NCI-H69 (cell line): ENCODE results near the gene MROH7.

Experiments used
- DNase-seq: peaks from one replicate; lab custom pipeline; 2025; lab: John Stamatoyannopoulos, UW

Gene MROH7

DNA sequence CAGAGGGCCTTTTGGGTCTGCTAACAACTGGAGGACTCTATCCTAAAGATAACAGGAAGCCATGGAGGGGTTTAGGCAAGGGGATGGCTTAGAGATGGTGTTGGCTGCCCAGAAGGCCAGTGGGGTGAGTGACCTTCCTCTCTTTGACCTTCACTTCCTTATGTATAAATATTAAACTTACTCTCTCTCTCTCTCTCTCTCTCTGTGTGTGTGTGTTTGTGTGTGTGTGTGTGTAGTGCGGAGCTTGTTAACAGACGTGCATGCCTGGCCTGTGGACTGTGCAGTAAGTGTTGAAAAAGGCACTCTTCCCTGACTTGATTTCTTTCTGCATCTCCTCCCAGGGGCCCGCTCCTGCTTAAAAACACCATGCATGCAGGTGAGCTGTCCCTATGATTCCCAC, 10.0 kb downstream of the MROH7 start:
- DNase-seq, result no peak

DNA sequence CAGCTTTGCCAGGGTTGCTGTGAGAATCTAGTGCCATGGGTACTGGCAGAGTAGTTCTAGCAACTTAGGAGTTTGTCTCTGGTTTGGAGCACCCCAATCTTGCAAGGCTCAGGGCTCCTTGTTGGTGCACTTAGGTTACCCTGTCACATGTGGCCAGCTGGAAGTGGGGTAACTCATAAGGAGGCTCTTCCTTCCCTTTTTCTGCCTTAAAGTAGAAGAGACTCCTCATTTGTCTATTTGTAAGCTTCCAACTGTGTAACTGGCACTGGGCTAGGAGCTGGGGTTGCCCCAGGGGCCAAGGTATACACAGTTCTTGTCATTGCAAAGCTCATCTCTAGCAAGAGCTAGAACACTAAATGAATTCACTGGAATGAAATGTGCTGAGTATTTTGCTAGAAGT, 10.6 kb downstream of the MROH7 start:
- DNase-seq, result no peak

DNA sequence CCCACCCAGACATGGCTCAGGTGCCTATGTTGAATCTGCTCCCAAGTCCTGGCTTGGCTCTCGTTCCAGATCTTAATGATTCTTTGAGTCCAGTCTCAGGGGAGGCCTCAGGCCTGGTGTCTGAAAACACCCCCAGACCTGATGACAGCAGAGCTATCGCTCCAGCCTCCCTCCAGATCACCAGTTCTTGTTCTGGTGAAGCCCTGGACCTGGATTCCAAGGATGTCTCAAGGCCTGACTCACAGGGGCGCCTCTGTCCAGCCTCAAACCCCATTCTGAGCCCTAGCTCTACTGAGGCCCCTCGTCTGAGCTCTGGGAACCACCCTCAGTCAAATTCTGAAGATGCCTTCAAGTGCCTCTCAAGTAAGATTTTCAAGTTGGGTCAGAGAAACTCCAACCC, 11.4 kb downstream of the MROH7 start:
- DNase-seq, result no peak

DNA sequence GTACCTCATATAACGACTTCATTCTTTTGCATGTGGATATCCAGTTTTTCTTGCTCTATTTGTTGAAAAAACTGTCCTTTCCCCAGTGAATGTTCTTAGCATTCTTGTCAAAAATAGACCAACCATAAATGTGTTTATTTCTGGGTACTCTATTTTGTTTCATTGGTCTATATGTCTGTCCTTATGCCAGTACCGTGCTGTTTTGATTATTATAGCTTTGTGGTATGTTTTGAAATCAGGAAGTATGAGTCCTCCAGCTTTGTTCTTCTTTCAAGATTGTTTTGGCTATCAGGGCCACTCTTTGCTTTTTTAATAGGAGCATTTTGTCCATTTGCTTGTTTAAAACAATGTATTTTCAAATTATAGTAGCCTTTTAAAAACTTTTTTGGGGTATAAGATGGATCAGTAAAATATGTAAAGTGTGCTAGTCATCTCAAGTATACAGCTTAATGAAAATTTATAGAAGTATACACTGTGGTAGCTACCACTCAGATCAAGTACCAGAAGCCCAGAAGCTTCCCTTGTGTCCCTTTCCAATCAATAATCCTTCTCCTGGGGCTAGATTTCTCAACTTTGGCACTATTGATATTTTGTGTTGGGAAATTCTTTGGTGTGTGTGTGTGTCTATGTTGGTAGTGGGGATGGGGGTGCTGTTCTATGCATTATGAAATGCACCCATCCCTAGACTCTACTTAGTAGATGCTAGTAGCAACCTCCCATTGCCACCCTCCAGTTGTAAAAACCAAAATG, 16.8 kb downstream of the MROH7 start:
- no peak for DNase-seq

DNA sequence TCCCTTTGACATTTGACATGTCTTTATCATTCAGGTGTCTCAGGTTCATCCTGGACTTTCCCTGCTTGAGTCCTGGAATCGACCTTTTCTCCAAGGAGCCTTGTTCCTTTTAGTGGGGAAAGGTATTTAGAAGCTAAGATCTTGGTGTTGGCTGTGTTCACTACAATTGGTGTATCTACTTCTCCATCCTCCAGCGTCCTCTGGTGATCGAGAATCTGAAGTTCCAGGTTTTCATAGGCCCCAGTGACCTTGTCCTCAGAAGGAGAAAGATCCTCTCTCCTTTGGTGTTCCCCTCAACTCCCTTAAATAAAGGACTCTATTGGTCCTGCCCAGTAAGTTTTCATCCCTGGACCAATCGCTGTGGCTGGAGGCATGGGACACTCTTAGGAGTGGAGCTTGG, 22.1 kb downstream of the MROH7 start:
- DNase-seq, result no peak

DNA sequence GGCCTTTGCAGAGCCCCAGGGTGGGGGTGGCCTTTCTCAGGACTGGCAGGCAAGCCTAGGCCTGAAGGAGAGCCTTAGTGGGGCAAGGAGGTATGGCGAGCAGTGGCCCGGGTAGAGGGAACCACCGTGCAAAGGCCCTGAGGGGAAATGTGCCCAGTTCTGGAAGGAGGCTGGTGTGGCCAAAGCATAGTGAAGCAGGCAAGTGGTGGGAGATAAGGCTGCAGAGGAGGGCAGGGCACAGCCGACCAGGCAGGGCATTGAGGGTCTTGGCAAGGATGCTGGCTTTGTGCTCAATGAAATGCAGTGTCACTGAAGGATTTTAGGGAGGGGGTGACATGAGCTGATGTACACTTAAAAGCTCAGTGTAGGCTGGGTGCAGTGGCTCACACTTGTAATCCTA, 22.8 kb downstream of the MROH7 start:
- DNase-seq, result no peak

DNA sequence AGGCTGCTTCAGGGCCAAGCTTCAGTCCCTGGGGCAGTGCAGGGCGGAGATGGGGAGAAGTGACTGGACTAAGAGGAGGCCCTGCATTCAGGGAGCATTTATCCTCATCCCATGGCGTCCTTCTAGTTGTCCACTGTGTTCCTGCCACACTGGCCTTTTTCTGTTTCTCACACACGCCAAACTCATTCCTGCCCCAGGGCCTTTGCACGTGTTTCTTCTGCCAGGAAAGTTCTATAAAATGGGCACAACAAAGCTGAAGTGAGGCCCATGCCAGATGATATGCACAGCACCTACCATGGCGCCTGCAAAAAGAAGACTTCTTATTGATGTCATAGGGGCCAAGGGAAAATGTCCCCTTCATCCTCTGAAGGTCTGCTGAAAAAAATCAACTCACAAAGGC, 24.3 kb downstream of the MROH7 start:
- no peak for DNase-seq

DNA sequence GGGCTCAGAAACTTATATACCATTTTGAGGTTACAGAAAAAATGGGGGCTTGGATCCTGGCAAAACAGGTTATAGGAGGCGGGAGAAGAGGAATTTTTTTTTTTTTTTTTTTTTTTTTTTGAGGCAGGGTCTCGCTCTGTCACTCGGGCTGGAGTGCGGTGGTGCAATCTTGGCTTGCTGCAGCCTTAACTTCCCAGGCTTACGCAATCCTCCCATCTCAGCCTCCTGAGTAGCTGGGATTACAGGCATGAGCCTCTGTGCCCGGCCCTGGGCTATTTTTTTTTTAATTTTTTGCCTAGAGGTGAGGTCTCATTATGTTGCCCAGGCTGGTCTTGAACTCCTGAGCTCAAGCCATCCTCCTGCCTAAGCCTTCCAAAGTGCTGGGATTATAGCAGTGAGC, 24.7 kb downstream of the MROH7 start:
- DNase-seq, result no peak

DNA sequence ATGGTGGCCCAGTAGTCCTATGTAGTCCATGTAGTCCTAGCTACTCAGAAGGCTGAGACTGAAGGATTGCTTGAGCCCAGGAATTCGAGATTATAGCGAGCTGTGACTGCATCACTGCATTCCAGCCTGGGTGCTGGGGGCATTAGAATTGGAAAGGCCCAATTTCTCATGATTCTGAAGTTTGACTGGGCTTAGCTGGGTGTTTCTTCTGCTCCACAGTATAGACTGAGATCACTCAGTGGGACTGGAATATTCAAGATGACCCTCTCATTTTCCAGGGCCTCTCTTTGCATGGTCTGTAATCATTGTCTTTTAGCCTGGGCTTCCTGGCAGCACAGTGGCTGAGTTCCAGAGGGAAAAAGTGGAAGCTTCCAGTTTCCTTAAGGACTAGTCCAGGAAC, 26.2 kb downstream of the MROH7 start:
- DNase-seq, result no peak

DNA sequence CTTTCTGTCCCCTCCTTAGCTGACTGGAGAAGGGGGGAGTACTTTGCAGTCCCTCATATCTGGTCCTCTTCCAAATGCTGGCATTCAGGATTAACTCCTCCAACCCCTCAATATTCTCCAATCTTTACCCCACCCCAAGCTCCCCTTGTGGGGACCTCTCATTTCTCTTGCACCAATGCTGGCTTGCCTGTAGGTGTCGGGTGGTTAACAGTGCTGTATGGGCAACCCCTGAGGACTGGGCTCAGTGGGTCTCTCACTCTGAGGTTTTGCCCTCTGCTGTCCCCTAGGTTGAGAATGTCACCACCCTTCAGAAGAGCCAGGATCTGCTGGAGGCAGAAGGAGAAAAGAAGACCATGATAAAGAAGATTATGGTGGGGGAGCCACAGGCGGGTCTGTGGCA, 27.0 kb downstream of the MROH7 start:
- no peak for DNase-seq

DNA sequence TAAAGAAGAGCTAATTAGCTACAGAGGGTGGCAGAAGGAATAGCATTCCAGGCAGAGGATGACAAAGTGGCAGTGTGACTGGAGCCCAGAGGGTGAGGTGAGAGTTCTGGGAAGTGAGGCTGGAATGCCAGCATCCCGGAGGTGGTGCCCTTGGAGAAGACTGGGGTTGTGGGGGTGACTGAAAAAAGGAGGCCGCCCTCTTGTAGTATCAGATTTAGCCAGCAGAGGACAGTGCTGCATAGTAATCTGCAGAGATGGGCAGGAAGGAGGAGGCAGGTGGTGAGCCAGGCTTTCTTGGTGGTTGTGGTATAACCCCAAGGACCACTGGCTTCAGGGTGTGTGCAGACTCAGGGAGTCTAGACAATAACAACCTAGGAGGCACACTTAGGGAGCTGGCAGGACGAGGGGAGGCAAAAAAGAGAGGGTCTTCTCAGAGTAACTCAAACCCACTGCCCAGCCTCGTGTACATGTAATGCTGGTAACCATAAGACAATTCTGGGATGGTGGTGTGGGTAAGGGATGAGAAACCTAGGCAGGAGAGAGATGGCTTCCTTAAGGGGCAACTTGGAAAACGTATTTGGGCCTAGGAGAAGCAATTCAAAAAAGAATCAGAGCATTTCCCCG, 30.5 kb downstream of the MROH7 start:
- peak; percentile 62 for DNase-seq

DNA sequence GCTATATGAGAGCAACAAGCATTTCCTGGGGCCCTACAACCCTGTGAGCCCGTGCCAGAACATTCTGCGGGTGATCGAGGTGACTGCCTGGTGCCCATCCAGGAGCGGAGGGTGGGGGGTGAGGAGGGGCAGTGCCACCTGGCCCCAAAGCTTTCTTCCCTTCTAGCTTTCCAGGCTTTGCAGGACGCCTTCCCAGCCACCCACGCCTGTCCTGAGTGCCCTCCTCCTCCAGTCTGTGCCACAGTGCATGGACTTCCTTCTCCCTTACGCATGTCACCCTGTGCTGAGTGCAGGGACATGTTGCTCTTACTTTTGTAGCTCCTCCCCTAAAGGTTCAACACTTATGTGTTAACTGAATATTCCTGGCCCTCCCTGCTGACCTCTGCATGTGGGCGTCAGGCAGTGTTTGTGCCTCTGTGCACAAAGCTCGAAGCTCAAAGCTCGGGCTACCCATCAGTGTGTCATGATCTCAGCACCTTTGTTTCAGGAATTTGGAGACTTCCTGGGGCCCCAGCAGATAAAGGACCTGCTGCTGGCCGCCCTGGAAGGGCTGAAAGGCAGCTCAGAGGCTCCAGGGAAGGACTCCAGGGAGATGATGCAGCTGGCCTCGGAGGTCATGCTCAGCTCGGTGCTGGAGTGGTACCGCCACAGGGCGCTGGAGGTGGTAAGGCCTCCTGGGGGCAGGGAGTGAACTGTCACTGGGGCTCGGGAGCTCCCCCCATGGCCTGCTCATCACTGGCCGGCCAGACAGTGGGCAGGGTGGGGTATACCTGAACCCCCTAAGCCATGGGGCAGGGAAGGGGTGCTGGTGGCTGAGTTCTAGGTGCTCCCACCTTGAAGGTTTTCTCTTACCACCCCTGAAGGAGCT, 37.4 kb downstream of the MROH7 start:
- no peak for DNase-seq

DNA sequence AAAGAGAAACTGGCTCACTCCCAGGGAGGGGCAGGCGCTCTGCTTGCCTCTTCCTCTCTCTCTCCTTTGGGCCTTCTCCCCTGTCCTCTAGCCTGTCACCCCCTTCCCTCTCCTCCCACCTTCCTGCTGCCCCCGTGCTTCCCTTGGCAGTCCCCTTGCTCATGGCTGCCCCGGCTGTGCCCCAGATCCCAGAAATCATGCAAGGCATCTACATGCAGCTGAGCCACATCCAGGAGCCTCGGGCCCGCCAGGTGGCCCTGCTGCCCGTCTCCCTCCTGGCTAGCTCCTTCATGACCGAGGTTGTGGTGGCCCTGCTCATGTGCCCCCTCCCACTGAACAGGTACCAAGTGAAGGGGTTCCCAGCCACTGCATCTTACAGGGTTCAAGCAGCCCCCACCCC, 38.1 kb downstream of the MROH7 start:
- DNase-seq, result no peak

DNA sequence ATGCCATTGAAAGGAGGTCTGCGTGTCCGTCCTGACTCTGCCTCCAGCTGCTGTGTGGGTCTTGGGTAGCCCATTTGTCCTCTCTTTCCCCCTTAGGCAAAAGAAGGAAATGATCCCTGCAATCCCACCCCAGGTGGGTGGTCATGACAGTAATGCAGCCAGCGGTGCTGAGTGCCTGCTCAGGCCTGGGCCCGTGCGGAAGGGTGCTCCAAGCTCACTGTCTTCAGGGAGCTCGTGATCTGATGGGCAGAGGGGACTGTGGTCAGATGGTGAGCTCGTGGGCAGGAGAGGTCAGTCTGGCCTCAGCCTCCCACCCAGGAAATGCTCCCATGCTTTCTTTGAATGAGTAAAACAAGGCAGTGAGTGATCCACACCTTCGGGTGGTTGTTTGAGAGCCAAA, 38.8 kb downstream of the MROH7 start:
- DNase-seq, result peak; percentile 3

DNA sequence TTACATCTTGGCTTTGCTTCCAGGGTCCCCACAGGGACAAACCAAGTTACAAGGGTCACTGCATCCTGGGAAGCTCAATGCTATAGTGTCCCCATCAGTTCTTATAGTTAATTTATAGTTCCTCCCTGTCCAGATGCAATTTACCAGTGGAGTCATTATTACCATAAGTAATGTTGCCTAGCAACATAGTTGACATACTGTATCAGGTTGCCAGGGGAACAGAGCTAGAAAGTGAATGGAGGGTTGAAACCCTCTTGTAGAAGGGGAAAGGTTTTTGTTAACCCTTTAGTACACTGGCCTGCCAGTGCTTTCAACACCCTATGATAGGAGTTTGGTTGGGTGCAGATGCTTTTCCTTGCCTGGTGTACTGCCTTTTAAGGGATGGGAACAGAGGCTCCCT, 39.8 kb downstream of the MROH7 start:
- peak; percentile 87 for DNase-seq

DNA sequence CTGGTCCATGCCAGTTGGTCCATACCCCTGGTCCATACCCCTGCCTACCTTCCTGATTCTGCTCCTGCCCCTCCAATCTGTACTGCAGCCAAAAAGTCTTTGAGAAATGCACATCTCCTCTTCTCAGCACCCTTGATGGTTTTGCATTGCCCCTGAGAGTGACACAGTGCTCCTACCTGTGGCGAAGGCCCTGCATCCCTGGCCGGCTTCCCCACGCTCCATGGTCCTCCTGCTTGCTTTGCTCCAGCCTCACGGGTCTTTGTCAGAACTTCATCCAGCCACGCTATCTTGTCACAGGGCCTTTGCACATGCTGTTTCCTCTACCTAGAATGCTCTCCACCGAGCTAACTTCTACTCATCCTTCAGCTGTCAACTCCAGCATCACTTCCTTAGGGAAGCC, 41.9 kb downstream of the MROH7 start:
- DNase-seq, result no peak

DNA sequence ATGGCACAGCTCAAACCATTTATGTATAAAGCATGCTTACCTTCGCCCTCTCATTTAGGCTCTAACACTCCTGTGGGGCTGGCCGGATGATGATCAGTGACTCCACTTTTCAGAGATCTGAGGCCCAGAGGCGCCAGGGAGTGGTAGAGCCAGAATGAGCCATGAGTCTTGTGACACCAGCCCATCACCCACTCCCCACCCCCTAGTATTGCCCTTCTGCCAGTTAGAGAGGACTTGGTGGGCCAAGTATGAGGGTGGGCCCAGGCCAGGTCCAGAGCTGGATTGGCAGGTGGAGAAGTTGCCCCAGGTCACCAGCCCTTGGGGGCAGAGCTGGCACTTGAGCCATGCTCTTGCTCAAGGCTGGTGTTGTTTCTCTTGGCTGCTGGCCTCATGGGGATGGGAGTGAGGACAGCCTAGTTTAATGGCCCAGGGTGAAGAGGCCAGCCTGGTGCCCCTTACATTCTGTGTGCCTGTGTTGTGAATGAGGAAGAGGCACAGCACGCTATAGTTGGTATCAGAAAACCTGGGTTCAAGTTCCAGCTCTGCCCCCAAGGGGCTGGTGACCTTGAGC, 43.8 kb downstream of the MROH7 start:
- no peak for DNase-seq

DNA sequence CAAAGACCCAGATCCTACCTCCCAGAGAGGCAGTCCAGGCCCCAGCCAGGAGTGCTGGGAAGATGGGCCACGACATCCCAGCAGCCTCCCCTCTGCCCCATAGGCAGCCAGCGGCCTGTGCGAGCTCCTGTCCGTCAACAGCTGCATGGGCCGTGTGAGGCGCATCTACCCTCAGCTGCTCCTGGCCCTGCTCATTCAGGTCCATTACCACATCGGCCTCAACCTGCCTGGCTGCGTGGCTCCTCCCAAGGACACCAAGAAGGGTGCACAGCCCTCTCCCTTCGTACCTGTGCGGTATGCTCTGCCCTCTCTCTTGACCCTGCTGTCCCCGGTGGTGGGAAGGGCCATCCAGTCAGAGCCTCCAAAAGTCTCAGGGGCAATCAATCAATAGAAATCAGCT, 44.6 kb downstream of the MROH7 start:
- no peak for DNase-seq

DNA sequence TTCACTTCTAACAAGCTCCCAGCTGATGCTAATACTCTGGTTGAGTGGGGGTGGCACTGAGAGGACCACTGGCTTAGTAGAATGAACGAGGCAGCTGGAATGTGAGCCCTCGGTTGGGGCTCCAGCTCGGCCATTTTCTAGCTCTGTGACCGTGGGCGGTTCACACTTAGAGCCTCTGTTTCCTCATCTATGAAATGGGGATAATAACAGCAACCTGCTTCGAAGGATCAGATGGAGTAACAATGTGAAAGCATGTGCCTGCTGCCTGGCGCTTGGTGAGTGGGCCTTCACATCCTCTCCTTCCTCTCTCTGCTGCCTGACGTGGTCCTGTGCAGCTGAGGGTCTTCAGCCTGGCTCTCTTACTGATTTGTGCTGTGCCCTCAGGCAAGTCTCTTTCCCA, 53.2 kb downstream of the MROH7 start:
- DNase-seq, result no peak

DNA sequence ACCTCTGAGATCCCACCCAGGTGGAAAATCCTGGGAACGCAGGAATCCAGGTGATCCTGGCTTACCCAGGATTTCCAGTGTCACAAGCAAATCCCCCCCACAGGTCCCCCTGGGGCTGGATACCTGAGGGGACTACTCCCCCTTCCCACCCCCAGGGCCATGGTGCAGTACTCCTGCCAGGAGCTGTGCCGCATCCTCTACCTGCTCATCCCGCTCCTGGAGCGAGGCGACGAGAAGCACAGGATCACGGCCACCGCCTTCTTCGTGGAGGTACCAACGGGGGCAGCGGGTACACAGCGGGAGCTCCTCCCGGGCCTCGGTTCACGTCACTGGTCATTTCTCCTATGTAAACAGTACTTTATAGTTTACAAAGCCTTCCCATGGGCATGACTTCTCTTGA, 53.6 kb downstream of the MROH7 start:
- DNase-seq, result peak; percentile 3

DNA sequence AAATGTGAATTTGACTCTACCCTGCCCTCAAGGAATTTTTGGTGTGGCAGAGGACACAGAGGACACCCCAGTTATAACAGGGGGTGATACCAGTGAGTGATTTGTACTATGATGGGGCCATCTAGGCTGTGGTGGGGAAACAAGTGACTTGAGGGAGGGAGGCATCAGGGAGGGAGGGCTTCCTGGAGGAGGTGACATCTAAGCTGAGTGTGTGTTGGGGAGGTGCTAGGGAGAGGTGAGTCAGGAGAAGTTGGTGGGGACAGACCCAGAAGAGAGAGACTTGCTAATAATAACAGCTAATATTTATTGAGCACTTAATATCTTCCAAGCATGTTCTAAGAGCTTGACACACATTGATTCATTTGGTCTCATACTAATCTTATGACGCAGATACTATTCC, 54.2 kb downstream of the MROH7 start:
- DNase-seq, result no peak

DNA sequence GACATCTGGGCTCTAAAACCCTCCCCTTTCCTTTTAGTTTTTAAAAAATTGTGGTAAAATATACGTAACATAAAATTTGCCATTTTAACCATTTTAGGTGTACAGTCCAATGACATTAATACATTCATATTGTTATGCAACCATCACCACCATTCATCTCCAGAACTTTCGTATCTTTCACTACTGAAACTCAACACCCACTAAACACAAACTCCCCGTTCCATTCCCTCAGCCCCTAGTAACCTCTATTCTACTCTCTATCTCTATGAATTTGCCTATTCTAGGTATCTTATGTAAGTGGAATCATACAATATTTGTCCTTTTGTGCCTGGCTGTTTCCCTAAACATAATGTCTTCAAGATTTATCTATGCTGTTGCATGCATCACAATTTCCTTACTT, 54.7 kb downstream of the MROH7 start:
- no peak for DNase-seq

DNA sequence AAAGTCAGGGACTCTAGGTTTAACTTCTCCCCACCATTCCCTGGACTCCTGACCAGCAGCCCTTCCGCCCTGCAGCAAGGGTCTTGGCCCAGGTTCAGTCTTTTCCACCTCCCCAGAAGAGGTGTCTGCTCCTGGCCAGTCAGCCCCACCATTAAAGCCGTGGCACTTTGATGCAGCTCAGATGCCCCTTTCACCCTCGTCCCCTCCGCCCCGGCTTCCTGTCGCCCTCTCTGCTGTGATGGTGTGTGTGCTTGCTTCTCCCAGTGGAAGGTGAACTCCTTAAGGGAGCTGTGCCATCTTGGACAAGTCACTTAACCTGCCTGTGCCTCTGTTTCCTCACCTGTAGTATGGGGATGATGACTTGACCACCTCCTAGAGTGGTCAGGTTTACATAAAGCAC, 56.3 kb downstream of the MROH7 start:
- DNase-seq, result no peak
